ENCODE data around the gene PLAAT4. TPM values are rescaled to one million over a fixed set of nuclear protein-coding genes. Genes with fewer than 3 reads are reported as not detected.

Gene PLAAT4
- total and polyA plus RNA-seq, 2 donors (not counting 3 experiments of a cell fraction or from before 2014, with no cell fraction given): 0.95 to 1.7 TPM

- Histone ChIP-seq H3K4me1 (ENCODE audit: control insufficient read depth, extremely low read depth, insufficient read depth, low read length) (no peaks in the 10 kb centered on the region), H2AFZ (ENCODE audit: low read depth, low read length) (no peak overlapping the region), H4K20me1 (replicated peaks; ENCODE audit: control insufficient read depth, extremely low read depth, insufficient read depth, low read length) (no peaks in the 10 kb centered on the region), H3K9me1 (replicated peaks; ENCODE audit: control insufficient read depth, extremely low read depth, insufficient read depth, low read length) (no peaks in the 10 kb centered on the region), H3K9me3 (replicated peaks; ENCODE audit: control insufficient read depth, insufficient read depth, low read length) (no peaks in the 10 kb centered on the region), H3K4me2 (ENCODE audit: insufficient read depth, low read length) (no peak overlapping the region), H3K79me2 (ENCODE audit: control insufficient read depth, insufficient read depth, low read length) (no peaks in the 10 kb centered on the region), H3K9ac (replicated peaks; ENCODE audit: extremely low read depth, insufficient read depth, low read length) (no peak overlapping the region), H3K36me3 (ENCODE audit: control insufficient read depth in 2 of 2, extremely low read depth in 1 of 2, insufficient read depth in 2 of 2, low read length in 2 of 2) (no peaks in the 10 kb centered on the region), H3K4me3 (replicated peaks in 1 of 3; ENCODE audit: insufficient read depth in 1 of 3, low read depth in 1 of 3, low read length in 3 of 3) (no peak overlapping the region), H3K27ac (ENCODE audit: insufficient read depth, low read depth, low read length) (no peak overlapping the region), H3K27me3 (ENCODE audit: control insufficient read depth in 2 of 2, insufficient read depth in 2 of 2, low read length in 2 of 2) (no peaks in the 10 kb centered on the region)
- dilution Hi-C loops (cut with MboI; ENCODE audit: extremely low pct_ligation_motif_present, low sequenced_read_pairs): no loop called here
- TF ChIP-seq CTCF (IDR thresholded peaks at IDR 0.05; ENCODE audit: extremely low read depth in 1 of 2, insufficient read depth in 1 of 2, low read depth in 1 of 2, low read length in 2 of 2): no peak
- TF ChIP-seq MAX (IDR thresholded peaks at IDR 0.05; ENCODE audit: insufficient read depth, insufficient read length): no peak
- no peak for TF ChIP-seq FOS (IDR thresholded peaks at IDR 0.05; ENCODE audit: borderline replicate concordance, insufficient read depth, low read length)
- no peak for TF ChIP-seq JUN (IDR thresholded peaks at IDR 0.05; ENCODE audit: borderline replicate concordance, insufficient read depth, insufficient read length, low read depth)
- no peak for TF ChIP-seq POLR2AphosphoS5 (IDR thresholded peaks at IDR 0.05; ENCODE audit: insufficient read depth, low read depth, low read length)
- no peak for TF ChIP-seq EZH2 (IDR thresholded peaks at IDR 0.05; ENCODE audit: borderline replicate concordance, low read depth, low read length, severe bottlenecking)
- DNase-seq (ENCODE audit: low read depth, low spot score) (no peak), FAIRE-seq (no peak)
- intact Hi-C loops (cut with micrococcal nuclease): no loop called here
- ChIA-PET POLR2A (no interaction called here), CTCF (no interaction called here)
- no TSS peak for BruUV-seq (replicated peaks)
Observed at GRCh38 chr11:63595296-63595695, 58.7 kb downstream of the PLAAT4 start.

Other genes with a start within 250 kb of the PLAAT4 start
- not detected in 2 replicates for gene SLC22A9, start 167.0 kb upstream of the PLAAT4 start, total RNA-seq
- not detected in 2 replicates for gene SLC22A9, start 167.0 kb upstream of the PLAAT4 start, polyA plus RNA-seq
- gene PLAAT5, start 45.6 kb upstream of the PLAAT4 start, total RNA-seq: not detected in 2 replicates
- not detected in 2 replicates for gene PLAAT5, start 45.6 kb upstream of the PLAAT4 start, polyA plus RNA-seq
- gene LGALS12, start 30.7 kb upstream of the PLAAT4 start, total RNA-seq: not detected in 2 replicates
- not detected in 2 replicates for gene LGALS12, start 30.7 kb upstream of the PLAAT4 start, polyA plus RNA-seq
- not detected in 2 replicates for gene PLAAT2, start 26.6 kb downstream of the PLAAT4 start, total RNA-seq
- gene PLAAT2, start 26.6 kb downstream of the PLAAT4 start, polyA plus RNA-seq: 0.40 TPM in 1 of 2 replicates, not detected in the other
- gene PLAAT3, start 77.6 kb downstream of the PLAAT4 start, total RNA-seq: 22.8 and 24.2 TPM in 2 replicates
- gene PLAAT3, start 77.6 kb downstream of the PLAAT4 start, polyA plus RNA-seq: 37.0 and 40.2 TPM in 2 replicates
- gene ATL3, start 134.6 kb downstream of the PLAAT4 start, total RNA-seq: 70.0 and 70.2 TPM in 2 replicates
- gene ATL3, start 134.6 kb downstream of the PLAAT4 start, polyA plus RNA-seq: 21.7 and 25.0 TPM in 2 replicates
- gene RTN3, start 144.7 kb downstream of the PLAAT4 start, total RNA-seq: 109 and 112 TPM in 2 replicates
- gene RTN3, start 144.7 kb downstream of the PLAAT4 start, polyA plus RNA-seq: 90.6 and 93.6 TPM in 2 replicates
- gene ZFTA, start 232.0 kb downstream of the PLAAT4 start, total RNA-seq: 25.2 and 32.0 TPM in 2 replicates
- gene ZFTA, start 232.0 kb downstream of the PLAAT4 start, polyA plus RNA-seq: 9.9 and 10.5 TPM in 2 replicates